Mucosa of descending colon (tissue), 3 donors: ENCODE measurements around the gene DPF1. TPM values are rescaled to one million over a fixed set of nuclear protein-coding genes. Genes with fewer than 3 reads are reported as not detected.

Experiments
- ATAC-seq: fragments of 200-7000 bp; cut with Tn5 transposase; one replicate; pipeline ENCODE4 v1.9.1; 2020; ENCODE audit warnings: mild to moderate bottlenecking, moderate library complexity
- DNase-seq, 3 donors: peaks; one replicate each; pipeline ENCODE4 v3.0.0-alpha.2; 2020
- H3K36me3 ChIP-seq: fragments of 200-600 bp; one replicate; pipeline ENCODE4 v1.8.0; 2021; ENCODE audit warnings: low read depth, mild to moderate bottlenecking
- H3K4me1 ChIP-seq: fragments of 200-600 bp; one replicate; pipeline ENCODE4 v1.8.0; 2021; ENCODE audit warnings: low read depth, mild to moderate bottlenecking
- H3K4me3 ChIP-seq: fragments of 200-600 bp; one replicate; pipeline ENCODE4 v1.8.0; 2021; ENCODE audit warnings: mild to moderate bottlenecking
- H3K9me3 ChIP-seq: fragments of 200-600 bp; one replicate; pipeline ENCODE4 v1.8.0; 2021; ENCODE audit warnings: mild to moderate bottlenecking
- CTCF ChIP-seq: fragments of 200-600 bp; IDR thresholded peaks from one replicate; pipeline ENCODE4 v1.8.0; 2022; ENCODE audit warnings: antibody characterized with exemption, mild to moderate bottlenecking
- intact Hi-C, 2 donors: fragments of 100-400 bp; cut with DNase I in 1 of 2; cut with micrococcal nuclease in 1 of 2; formaldehyde crosslinking; loops; one replicate each; pipeline versions ENCODE4 v1.11.0 to v1.11.1; 2022; cut with DNase I, micrococcal nuclease
- long read RNA-seq, 2 donors: library from polyadenylated mRNA; unstranded; transcript quantifications; one replicate each; pipeline ENCODE4 v2.0.0, GENCODE V29; 2019 to 2021
- total RNA-seq, 3 donors: library from RNA; stranded (reverse); fragmentation: NEBNext Ultra II Directional in 2 of 3; extraction: Animal tissue kit (Norgen Biotek cat#: 25700) in 2 of 3; gene quantifications; one replicate each; pipeline versions ENCODE4 v1.2.1 to v1.2.4, GENCODE V29; 2021 to 2023
- donor health status: DM: no; HTN: no; CAD: no; lungs with moderate emphysema.
- donor health status: DM: no; HTN: no; CAD: no.
- donor health status: DM: no; HTN: yes; CAD: no.

The DPF1 gene
- under 1 TPM in 1 of 3 donors, not detected in 2; 0.22 TPM for total RNA-seq
- long read RNA-seq, donor 1 = 0 reads
- long read RNA-seq, donor 2 = 0 reads

GRCh38 chr19:38224014-38224862 lies at the start of gene DPF1:
Gene DPF1, minus strand, starts transcription at chr19:38224222. Its CDS starts 80 bp downstream, at chr19:38224142.
- intact Hi-C loops = no loop called here
- DNase-seq (peak in 1 of 3 donors; percentile 59), ATAC-seq (peak; percentile 69)
- H3K36me3 ChIP-seq = no peaks in the 10 kb centered on the region
- H3K4me1 ChIP-seq = peaks cover 19% of the 10 kb centered on the region
- no peak for TF ChIP-seq CTCF
- no peak within 1 kb of the TSS for H3K4me3 ChIP-seq
- no peaks in the 10 kb centered on the region for H3K9me3 ChIP-seq

- H3K4me3 ChIP-seq = no peak overlapping the region
- DNase-seq (peak in 2 of 3 donors; percentile 73 to 89), ATAC-seq (peak; percentile 95)
- H3K36me3 ChIP-seq = no peaks in the 10 kb centered on the region
- TF ChIP-seq CTCF = no peak
- H3K4me1 ChIP-seq = peaks cover 64% of the 10 kb centered on the region
- intact Hi-C loops = no loop called here
- no peaks in the 10 kb centered on the region for H3K9me3 ChIP-seq
Observed at GRCh38 chr19:38273499-38273898, 49.5 kb upstream of the DPF1 start.

- ATAC-seq = no peak
- no peak for TF ChIP-seq CTCF
- DNase-seq = no peak
- H3K4me1 ChIP-seq = peaks cover 61% of the 10 kb centered on the region
- no peaks in the 10 kb centered on the region for H3K9me3 ChIP-seq
- no peaks in the 10 kb centered on the region for H3K36me3 ChIP-seq
- no peak overlapping the region for H3K4me3 ChIP-seq
- intact Hi-C loops = no loop called here
Observed at GRCh38 chr19:38270587-38271167, 46.7 kb upstream of the DPF1 start.

DNA sequence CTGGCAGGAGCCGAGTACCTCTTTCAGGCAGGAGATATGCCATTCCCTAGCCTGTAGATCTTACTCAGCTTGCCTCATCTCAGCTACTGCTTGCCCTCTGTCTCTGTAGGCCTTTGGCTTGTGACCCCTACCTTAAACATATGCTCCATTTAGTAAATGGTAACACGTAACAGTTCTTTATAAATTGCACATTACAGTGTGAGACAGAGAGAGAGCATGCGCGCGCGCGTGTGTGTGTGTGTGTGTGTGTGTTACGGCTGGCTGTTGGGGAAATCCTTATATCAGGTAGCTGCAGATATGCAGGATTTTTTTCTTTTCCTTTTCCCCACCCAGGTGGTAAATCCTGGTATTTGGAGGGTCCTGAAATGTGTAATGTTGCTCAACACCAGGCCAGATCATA lies 44.5 kb upstream of the DPF1 start:
- H3K4me3 ChIP-seq = no peak overlapping the region

More for the DNA sequence above, 44.5 kb upstream of the DPF1 start:
- H3K4me1 ChIP-seq = peaks cover 57% of the 10 kb centered on the region
- H3K36me3 ChIP-seq = no peaks in the 10 kb centered on the region
- DNase-seq (peak in 1 of 3 donors; percentile 66), ATAC-seq (no peak)
- TF ChIP-seq CTCF = no peak
- intact Hi-C loops = no loop called here
- H3K9me3 ChIP-seq = no peaks in the 10 kb centered on the region
